H1 (cell line): ENCODE data around the gene SMIM32. TPM values are rescaled to one million over a fixed set of nuclear protein-coding genes. Genes with fewer than 3 reads are reported as not detected.
A peak's percentile ranks its signal among the peaks of the same experiment; 100 is the strongest.

Experiments used
- CTCF ChIA-PET: fragments of 300-600 bp; sonication (Branson Sonifier 250); formaldehyde crosslinking; loops from one replicate; lab custom pipeline; 2021; ENCODE audit not compliant: partially characterized antibody; lab: Charles Lee
- POLR2A ChIA-PET: fragments of 300-600 bp; sonication (Branson Sonifier 250); formaldehyde crosslinking; loops from one replicate; lab custom pipeline; 2021; ENCODE audit warnings: inconsistent platforms; ENCODE audit not compliant: partially characterized antibody; lab: Charles Lee
- DNase-seq, 2 experiments: peaks; one replicate each; pipeline versions ENCODE4 v3.0.0 to v3.0.0-alpha.2; 2010 to 2022; ENCODE audit warnings: low spot score in 2 of 2, low read depth in 1 of 2, mixed read lengths in 1 of 2
- FAIRE-seq: peaks from 2 replicates; lab custom pipeline; 2011; peaks lifted over from hg19 to GRCh38; lab: Jason Lieb, UNC
- H2AFZ ChIP-seq: 2 replicates; pipeline ENCODE4 v1.8.1; 2012; ENCODE audit warnings: low read length, inconsistent platforms
- H2AK5ac ChIP-seq: 2 replicates; pipeline ENCODE4 v1.6.1; 2013; ENCODE audit warnings: low read depth, low read length
- H2BK120ac ChIP-seq: replicated peaks from 2 replicates; pipeline ENCODE3; 2013; ENCODE audit warnings: low read depth, low read length, inconsistent platforms
- H2BK12ac ChIP-seq: 2 replicates; pipeline ENCODE4 v1.6.1; 2013; ENCODE audit warnings: low read depth, low read length
- H2BK15ac ChIP-seq: 2 replicates; pipeline ENCODE4 v1.6.1; 2013; ENCODE audit warnings: low read length
- H2BK20ac ChIP-seq: 2 replicates; pipeline ENCODE4 v1.6.1; 2013; ENCODE audit warnings: low read length
- H2BK5ac ChIP-seq: 2 replicates; pipeline ENCODE4 v1.6.1; 2013; ENCODE audit warnings: low read depth, low read length
- H3K14ac ChIP-seq: 2 replicates; pipeline ENCODE4 v1.6.1; 2013; ENCODE audit warnings: inconsistent platforms; ENCODE audit not compliant: insufficient read length
- H3K18ac ChIP-seq: 2 replicates; pipeline ENCODE4 v1.6.1; 2013; ENCODE audit warnings: low read length; ENCODE audit errors: extremely low read depth
- H3K23ac ChIP-seq: 2 replicates; pipeline ENCODE4 v1.6.1; 2013; ENCODE audit warnings: inconsistent platforms; ENCODE audit not compliant: insufficient read length
- H3K23me2 ChIP-seq: 2 replicates; pipeline ENCODE4 v1.6.1; 2013; ENCODE audit warnings: low read depth, low read length
- H3K27ac ChIP-seq: 2 replicates; pipeline ENCODE4 v1.6.1; 2011; ENCODE audit warnings: low read depth, low read length, inconsistent platforms
- H3K27me3 ChIP-seq, 4 experiments: replicated peaks in 1 of 4; 1 replicate in 1 of 4; 2 replicates in 3 of 4; pipeline versions ENCODE4 v1.6.1 to v1.8.1; 2011 to 2013; ENCODE audit warnings: low read length in 3 of 4, mild to moderate bottlenecking in 3 of 4, inconsistent platforms in 2 of 4, mixed read lengths in 2 of 4, moderate library complexity in 1 of 4; ENCODE audit not compliant: control insufficient read depth in 3 of 4, insufficient read depth in 3 of 4; ENCODE audit errors: extremely low read depth in 1 of 4
- H3K36me3 ChIP-seq, 4 experiments: 2 replicates each; pipeline versions ENCODE4 v1.6.1 to v1.8.1; 2011 to 2013; ENCODE audit warnings: mild to moderate bottlenecking in 4 of 4, low read length in 3 of 4, moderate library complexity in 2 of 4, control low read depth in 1 of 4, inconsistent platforms in 1 of 4; ENCODE audit not compliant: insufficient read depth in 4 of 4, control insufficient read depth in 2 of 4
- H3K4ac ChIP-seq: replicated peaks from 2 replicates; pipeline ENCODE3; 2013; ENCODE audit warnings: low read length, low read depth, mixed read lengths, inconsistent platforms; ENCODE audit not compliant: insufficient read length
- H3K4me1 ChIP-seq, 4 experiments: replicated peaks in 1 of 4; 1 replicate in 1 of 4; 2 replicates in 3 of 4; pipeline versions ENCODE4 v1.6.1 to v1.8.1; 2011 to 2013; ENCODE audit warnings: low read length in 3 of 4, inconsistent platforms in 2 of 4, mixed read lengths in 1 of 4; ENCODE audit not compliant: insufficient read depth in 4 of 4, control insufficient read depth in 3 of 4
- H3K4me2 ChIP-seq, 2 experiments: 2 replicates each; pipeline versions ENCODE4 v1.6.1 to v1.8.1; 2011 to 2013; ENCODE audit warnings: low read depth in 2 of 2, low read length in 2 of 2, control low read depth in 1 of 2, inconsistent platforms in 1 of 2, mild to moderate bottlenecking in 1 of 2; ENCODE audit not compliant: insufficient read depth in 1 of 2
- H3K4me3 ChIP-seq, 4 experiments: fragments of 200-600, 300-600 bp in 1 of 4; sonication (generic), shearing (Covaris generic), sonication (Bioruptor Twin) in 1 of 4; 2 replicates each; pipeline versions ENCODE4 v1.5.1 to v1.8.1; 2011 to 2016; ENCODE audit warnings: low read length in 4 of 4, low read depth in 3 of 4, control low read depth in 2 of 4, inconsistent platforms in 2 of 4, mild to moderate bottlenecking in 2 of 4, mixed read lengths in 1 of 4, moderate library complexity in 1 of 4; ENCODE audit not compliant: insufficient read depth in 2 of 4; ENCODE audit errors: extremely low read depth in 1 of 4
- H3K56ac ChIP-seq: replicated peaks from 2 replicates; pipeline ENCODE3; 2013; ENCODE audit warnings: low read depth, mild to moderate bottlenecking, mixed read lengths, low read length, inconsistent platforms; ENCODE audit not compliant: insufficient read length
- H3K79me1 ChIP-seq: 2 replicates; pipeline ENCODE4 v1.6.1; 2013; ENCODE audit warnings: low read depth, low read length, control low read depth
- H3K79me2 ChIP-seq, 2 experiments: 2 replicates each; pipeline versions ENCODE4 v1.6.1 to v1.8.1; 2012 to 2013; ENCODE audit warnings: low read length in 2 of 2, mild to moderate bottlenecking in 2 of 2, inconsistent platforms in 1 of 2; ENCODE audit not compliant: insufficient read depth in 2 of 2, control insufficient read depth in 1 of 2
- H3K9ac ChIP-seq, 4 experiments: replicated peaks in 1 of 4; 1 replicate in 1 of 4; 2 replicates in 3 of 4; pipeline versions ENCODE4 v1.6.1 to v1.8.1; 2011 to 2013; ENCODE audit warnings: low read depth in 3 of 4, low read length in 3 of 4, control low read depth in 2 of 4, mild to moderate bottlenecking in 2 of 4, moderate library complexity in 2 of 4, inconsistent platforms in 1 of 4; ENCODE audit errors: extremely low read depth in 1 of 4
- H3K9me3 ChIP-seq, 2 experiments: 2 replicates each; pipeline versions ENCODE4 v1.6.1 to v1.8.1; 2012 to 2013; ENCODE audit warnings: mild to moderate bottlenecking in 2 of 2, moderate library complexity in 2 of 2, control low read depth in 1 of 2, inconsistent platforms in 1 of 2, low read depth in 1 of 2, low read length in 1 of 2, mixed read lengths in 1 of 2; ENCODE audit not compliant: insufficient read depth in 2 of 2
- H4K20me1 ChIP-seq, 2 experiments: replicated peaks in 1 of 2; 2 replicates each; pipeline versions ENCODE3 to v1.8.1; 2011 to 2013; ENCODE audit warnings: inconsistent platforms in 2 of 2, low read length in 2 of 2, mild to moderate bottlenecking in 1 of 2; ENCODE audit not compliant: insufficient read depth in 2 of 2, control insufficient read depth in 1 of 2
- H4K5ac ChIP-seq: 2 replicates; pipeline ENCODE4 v1.6.1; 2013; ENCODE audit warnings: low read length, low read depth, mixed read lengths, inconsistent platforms; ENCODE audit not compliant: insufficient read length
- H4K8ac ChIP-seq: 2 replicates; pipeline ENCODE4 v1.8.0; 2013; ENCODE audit warnings: mild to moderate bottlenecking, moderate library complexity, low read length, inconsistent platforms; ENCODE audit not compliant: insufficient read depth; ENCODE audit errors: extremely low read depth
- H4K91ac ChIP-seq: replicated peaks from 2 replicates; pipeline ENCODE3; 2013; ENCODE audit warnings: low read length, mixed read lengths, inconsistent platforms; ENCODE audit not compliant: insufficient read length
- POLR2A ChIP-seq, 2 experiments: IDR thresholded peaks; 1 replicate in 1 of 2; 2 replicates in 1 of 2; pipeline ENCODE4 v1.6.1; 2011; ENCODE audit warnings: low read depth in 2 of 2, low read length in 2 of 2, mild to moderate bottlenecking in 2 of 2; ENCODE audit errors: control extremely low read depth in 1 of 2
- YY1 ChIP-seq: IDR thresholded peaks from 2 replicates; pipeline ENCODE4 v1.6.1; 2011; ENCODE audit warnings: low read depth, mild to moderate bottlenecking, low read length
- WGBS, 2 experiments: shearing (Covaris generic) in 1 of 2; methylation state at CpG; one replicate each; pipeline versions ENCODE4 v1.1.6 to v1.1.7; 2013 to 2015; ENCODE audit warnings: low lambda C conversion rate in 2 of 2, mixed read lengths in 2 of 2, inconsistent platforms in 1 of 2, low coverage in 1 of 2, missing lambda C conversion rate in 1 of 2; ENCODE audit not compliant: insufficient replicate concordance in 2 of 2, insufficient coverage in 1 of 2, insufficient read length in 1 of 2; ENCODE audit errors: extremely low coverage in 1 of 2, missing lambda C conversion rate in 1 of 2; 5-methylcytosine and 5-hydroxymethylcytosine counted together
- polyA plus RNA-seq, 7 experiments: library from polyadenylated mRNA; depleted of rRNA in 3 of 7; stranded (reverse) in 5 of 7; unstranded in 2 of 7; fragments of >200 nt in 5 of 7; fragments of 200-250 nt in 2 of 7; gene quantifications; 1 replicate in 5 of 7; 2 replicates in 1 of 7; 4 replicates in 1 of 7; pipeline versions ENCODE4 v1.2.1 to v1.2.3, GENCODE V29; 2011 to 2013; ENCODE audit warnings: missing spikeins in 2 of 7, mixed read lengths in 2 of 7
- total RNA-seq: library from RNA; stranded (reverse); fragmentation: NEBNext Ultra II Directional; extraction: Animal tissue kit (Norgen Biotek cat#: 25700); gene quantifications from 2 replicates; pipeline ENCODE4 v1.2.1, GENCODE V29; 2021

Gene SMIM32
- total and polyA plus RNA-seq, 2 of the 8 experiments (the other 6 are each of a cell fraction or from before 2014, with no cell fraction given), result 0.09 to 0.22 TPM

GRCh38 chr5:136190091-136190720, 2.8 kb downstream of the SMIM32 start:
- H4K20me1 ChIP-seq, result peaks cover 12 to 31% of the 10 kb centered on the region in 2 experiments
- no peak overlapping the region for H2BK120ac ChIP-seq
- 88% methylated on average over 5 of the region's 5 CpGs; no CpG with 5 or more reads in 1 of the 2 experiments for WGBS, 2 experiments
- no peak overlapping the region for H3K4ac ChIP-seq
- H2BK15ac ChIP-seq, result no peak overlapping the region
- H2BK12ac ChIP-seq, result no peak overlapping the region
- no peak overlapping the region for H3K4me2 ChIP-seq
- H3K79me2 ChIP-seq, result no peaks in the 10 kb centered on the region
- no peak overlapping the region for H3K14ac ChIP-seq
- no peak overlapping the region for H2AFZ ChIP-seq
- H3K27me3 ChIP-seq, result peaks cover 41 to 67% (median 57%) of the 10 kb centered on the region in 4 experiments
- no peak overlapping the region for H3K9ac ChIP-seq
- H3K18ac ChIP-seq, result no peak overlapping the region
- no peak overlapping the region for H4K91ac ChIP-seq
- DNase-seq, result peak in 1 of 2 experiments; percentile 28
- no peak overlapping the region for H3K4me3 ChIP-seq
- POLR2A ChIA-PET, result interaction anchor here (0.6 to 1.0 kb wide), 2 partner anchors 33 to 57 kb away, joined by 3 read pairs; no protein-coding TSS in a partner anchor
- H4K5ac ChIP-seq, result no peak overlapping the region
- H3K4me1 ChIP-seq, result peaks cover 0 to 16% (median 7%) of the 10 kb centered on the region in 4 experiments; a peak in 6 of 7 replicates
- H2BK20ac ChIP-seq, result no peak overlapping the region
- no peak overlapping the region for H3K56ac ChIP-seq
- no peaks in the 10 kb centered on the region for H3K79me1 ChIP-seq
- H3K27ac ChIP-seq, result no peak overlapping the region
- TF ChIP-seq POLR2A (IDR thresholded peaks at IDR 0.05; ENCODE audit: control extremely low read depth in 1 of 2, low read depth in 2 of 2, low read length in 2 of 2) (0 out of 3 replicates have a peak, but pooled peaks of 1 of the 2 experiments have one; percentile 6), YY1 (no peak)
- TF ChIP-seq, all 59 proteins: peak for 1
- no peak overlapping the region for H2AK5ac ChIP-seq
- no peaks in the 10 kb centered on the region for H3K9me3 ChIP-seq
- no peak overlapping the region for H4K8ac ChIP-seq
- H3K23me2 ChIP-seq, result peaks cover 17% of the 10 kb centered on the region
- CTCF ChIA-PET, result interaction anchor here (0.9 to 7.1 kb wide), 4 partner anchors 12 to 22 kb away, joined by 3 to 66 read pairs (median 4); no protein-coding TSS in a partner anchor
- H3K23ac ChIP-seq, result no peak overlapping the region
- H2BK5ac ChIP-seq, result no peak overlapping the region
- peaks cover 0 to 2% (median under 1%) of the 10 kb centered on the region in 4 experiments; a peak in 4 of 8 replicates for H3K36me3 ChIP-seq
- FAIRE-seq, result no peak
